ENCODE measurements around the gene UNC119B.
"Not testable (repeated sequence)": the region's sequence is repeated elsewhere in the genome, so short reads cannot be mapped to it uniquely, and the experiment has no call there.

Gene UNC119B

DNA sequence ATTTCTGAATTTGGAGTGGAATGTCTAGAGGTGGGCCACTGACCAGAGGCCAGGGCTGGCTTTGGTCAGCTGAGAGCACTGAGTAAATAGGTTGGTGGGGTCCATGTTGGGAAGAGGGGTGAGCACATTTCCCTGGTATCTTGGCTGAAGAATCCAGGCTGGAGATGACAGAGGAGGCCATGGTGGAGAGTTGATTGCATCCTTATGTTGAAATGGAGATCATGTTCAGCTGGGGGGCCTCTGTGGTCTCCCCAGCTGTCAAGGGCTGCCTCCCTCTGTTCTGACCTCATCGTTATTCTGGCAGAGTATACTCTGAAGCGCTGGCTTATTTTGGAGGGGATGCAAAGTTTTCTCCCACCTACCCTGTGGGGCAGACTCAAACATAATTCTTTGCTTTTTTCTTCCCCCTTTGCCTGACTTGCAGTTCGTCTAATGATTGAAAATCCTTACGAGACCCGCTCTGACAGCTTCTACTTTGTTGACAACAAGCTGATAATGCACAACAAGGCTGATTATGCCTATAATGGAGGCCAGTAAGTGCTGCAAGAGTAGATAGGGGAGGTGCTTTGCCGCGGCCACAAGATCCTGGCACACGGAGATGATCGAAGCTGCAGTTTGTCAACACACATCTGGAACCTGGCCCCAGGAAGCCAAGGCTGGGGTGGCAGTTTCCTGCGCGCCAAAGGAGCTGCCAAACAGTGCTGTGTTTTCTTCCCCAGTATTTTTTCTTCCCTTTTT is 9.4 kb downstream of the UNC119B start:
- DNase-seq (ENCODE audit: low spot score), result no peak

DNA sequence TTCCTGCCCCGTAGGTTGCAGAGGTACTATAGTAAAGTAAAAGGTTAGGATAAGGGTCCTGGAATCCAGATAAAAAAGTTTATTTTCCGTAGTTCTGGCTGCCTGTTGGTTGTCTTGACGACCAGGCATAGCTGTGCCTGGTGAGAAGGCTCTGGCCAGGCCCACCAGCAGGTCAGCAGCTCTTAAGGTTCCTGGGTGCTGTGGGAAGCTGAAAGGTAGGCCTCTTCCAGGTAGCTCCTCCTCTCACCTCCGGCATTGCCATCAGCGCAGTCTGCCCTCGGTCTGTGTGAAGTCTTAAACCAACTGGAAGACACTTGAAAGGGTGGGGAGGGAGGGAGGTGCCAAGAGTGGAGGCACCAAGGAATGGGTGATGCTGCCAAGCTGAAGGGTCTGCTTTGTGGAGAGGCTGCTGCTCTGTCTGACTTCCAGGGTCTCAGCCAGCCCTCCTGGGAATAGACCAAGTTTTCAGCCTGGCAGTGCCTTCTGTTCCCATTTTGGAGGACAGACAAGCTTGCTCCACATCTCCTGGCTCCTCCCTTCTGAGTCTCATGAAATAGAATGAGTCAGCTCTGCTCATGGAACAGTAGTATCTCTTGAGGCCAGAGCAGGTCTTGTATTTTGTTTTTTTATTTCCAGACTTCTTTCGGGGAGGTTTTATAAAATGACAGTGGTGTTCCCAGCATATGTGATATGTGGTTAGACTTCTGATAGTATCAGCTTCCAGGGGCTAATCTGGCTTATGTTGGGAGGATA is 10.2 kb downstream of the UNC119B start:
- peak; percentile 40 for DNase-seq (ENCODE audit: low spot score)

DNA sequence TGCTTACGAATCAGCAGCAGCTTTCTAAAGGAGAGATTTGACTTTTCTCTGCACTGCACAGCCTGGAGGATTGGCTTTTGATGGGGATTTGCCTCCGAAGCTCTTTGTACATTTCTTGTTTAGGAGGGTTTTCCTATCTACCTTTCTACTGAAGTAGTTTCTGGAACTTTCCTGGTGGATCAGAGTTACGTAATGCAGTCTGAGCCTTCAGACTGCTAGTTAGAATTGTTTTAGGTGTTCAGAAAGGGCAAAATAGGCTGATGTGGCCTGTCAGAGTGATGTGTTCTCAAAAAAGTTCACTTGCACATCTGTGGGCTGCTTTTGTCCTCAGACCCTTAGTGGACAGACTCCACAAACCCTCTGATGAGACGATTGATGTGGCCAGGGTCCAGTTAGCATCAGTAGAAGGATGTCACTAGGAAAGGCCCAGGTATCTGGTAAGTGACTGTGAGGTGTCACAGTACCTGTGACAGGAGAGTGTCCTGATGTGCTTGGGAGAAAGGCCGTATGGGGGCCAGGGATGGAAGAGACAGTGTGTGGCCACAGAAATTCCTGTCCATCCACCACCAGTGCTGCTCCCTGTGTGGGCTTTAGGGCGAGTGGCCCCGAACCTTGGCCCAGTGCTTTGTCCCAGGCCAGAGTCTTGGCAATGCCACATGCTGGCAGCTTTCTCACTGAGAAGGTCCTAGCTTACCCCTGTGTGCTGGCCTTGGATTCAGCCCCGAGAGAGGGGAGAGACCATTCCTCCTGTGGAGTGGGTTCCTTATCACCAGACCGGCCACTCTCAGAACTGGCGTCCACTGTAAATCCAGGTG is 10.9 kb downstream of the UNC119B start:
- DNase-seq (ENCODE audit: low spot score), result no peak

DNA sequence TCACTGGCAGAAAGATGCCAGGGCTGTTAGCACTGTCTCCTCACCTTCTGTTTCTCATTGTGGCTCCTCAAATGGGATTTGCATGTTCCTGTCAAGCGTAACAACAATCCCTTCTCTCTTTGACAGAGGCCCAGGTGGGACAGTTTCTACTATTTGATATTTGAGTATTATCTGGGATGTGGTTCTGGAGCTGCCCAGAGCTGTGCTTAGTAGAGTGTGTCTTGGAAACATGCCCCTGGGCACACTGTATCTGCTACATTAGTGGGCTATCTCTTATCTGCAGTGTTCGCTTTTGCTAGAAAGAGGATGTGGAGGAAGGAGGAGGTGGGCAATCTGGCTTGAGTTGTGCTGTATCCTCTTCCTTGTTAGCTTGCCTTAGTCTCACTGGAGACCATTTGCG is 11.6 kb downstream of the UNC119B start:
- DNase-seq (ENCODE audit: low spot score), result no peak

DNA sequence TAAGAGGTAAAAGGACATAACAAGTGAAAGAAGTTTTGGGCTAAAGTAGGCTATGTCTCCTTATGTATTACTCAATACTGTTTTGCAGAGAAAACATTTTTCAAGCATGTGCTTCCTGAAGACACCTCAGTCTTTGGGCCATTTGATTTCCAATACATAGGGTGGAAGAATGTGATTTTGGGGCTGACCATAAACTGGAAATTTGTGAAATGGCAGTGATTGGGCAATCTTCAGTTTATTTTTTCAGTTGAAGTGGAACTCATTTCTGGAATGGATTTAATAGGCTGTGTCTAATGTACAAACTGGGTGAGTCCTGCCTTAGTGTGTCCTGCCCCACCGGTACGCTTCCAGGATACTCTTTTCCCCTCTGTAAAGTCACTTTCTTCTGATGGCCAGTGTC is 12.5 kb downstream of the UNC119B start:
- no peak for DNase-seq (ENCODE audit: low spot score)

DNA sequence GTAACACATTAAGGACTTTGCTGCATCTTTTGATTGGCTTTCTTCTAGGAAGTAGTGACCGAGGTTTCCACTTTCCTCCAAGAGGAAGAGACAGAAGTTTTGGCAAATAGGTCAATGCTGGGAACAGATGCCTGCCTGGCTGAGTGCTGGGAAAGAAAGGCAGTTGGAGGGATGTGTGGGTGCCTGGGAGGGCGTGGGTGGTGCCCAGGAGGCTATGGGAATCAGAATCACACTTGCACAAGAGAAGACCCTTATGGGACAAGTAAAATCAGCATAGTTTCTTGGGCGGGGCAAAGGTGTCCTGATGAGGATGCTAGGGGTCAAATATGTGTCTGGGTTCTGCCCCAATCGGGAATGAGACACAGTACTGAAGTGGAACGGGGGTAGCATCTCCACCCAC is 14.5 kb downstream of the UNC119B start:
- no peak for DNase-seq (ENCODE audit: low spot score)

DNA sequence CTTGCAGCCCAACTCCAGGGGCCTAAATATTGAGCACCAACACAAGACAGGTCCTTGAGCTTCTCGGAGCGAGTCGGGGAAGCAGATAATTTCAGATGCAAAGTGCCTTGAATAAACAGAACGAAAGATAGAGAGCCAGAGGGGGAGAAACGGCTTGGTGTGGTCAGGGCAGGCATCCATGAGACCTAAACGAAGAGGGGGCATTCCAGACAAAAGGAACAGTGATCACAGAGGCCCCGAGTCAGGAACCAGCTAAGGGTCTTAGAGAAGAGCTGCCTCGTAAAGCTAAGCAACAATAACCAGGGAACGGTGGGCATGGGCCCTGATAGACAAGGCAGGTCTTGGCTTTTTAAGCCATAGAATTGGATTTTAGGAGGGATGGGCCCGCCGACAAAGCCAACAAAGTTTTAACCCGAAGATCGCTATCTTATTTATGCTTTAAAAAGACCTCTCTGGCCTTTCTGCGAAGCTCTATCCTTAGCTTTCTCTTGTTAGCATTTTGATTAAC is 14.9 kb downstream of the UNC119B start:
- DNase-seq (ENCODE audit: low spot score), result no peak

DNA sequence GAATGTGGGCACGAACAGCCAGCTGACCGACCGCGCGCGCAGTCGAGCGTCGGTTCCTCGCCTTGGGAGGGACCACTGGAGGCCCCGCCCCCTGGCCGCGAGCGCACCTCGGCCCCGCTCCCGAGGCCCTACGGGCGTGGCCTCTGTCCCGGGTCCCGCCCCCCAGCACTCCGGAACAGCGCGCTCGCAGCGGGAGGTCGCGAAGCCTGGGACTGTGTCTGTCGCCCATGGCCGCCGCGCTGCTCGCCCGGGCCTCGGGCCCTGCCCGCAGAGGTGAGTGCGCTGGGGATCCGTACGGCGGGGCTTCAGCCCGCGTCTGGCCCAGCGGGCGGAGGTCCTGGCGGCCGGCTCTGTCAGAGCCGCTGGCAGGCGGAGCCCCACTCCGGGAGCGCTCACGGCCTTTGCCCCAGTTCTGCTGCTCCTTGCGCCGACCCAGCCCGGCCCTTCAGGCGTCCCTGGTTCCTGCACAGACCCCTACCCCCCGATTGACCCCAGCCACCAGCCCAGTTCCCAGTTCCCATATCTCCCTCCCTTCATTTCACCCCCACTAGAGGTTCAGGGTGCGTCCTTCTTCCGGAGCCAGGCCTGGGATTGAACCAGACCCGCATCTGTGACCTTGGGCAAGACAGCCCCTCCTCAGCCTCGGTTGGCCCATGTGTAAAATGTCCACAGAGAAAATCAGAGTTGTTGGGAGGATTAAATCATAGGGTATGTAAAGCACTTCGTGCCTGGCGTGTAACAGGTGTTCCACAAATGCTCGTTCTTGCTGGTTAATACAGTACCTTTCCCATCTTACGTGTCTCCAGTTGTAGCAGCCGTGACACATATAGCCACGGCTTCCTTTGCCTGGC is 15.6 kb downstream of the UNC119B start, which contains the start of gene ACADS:
ACADS (plus strand) TSS at position 168 of the 851 bp plus-strand sequence; CDS start at position 228, 60 bp downstream.
- DNase-seq (ENCODE audit: low spot score), result peak; percentile 89

DNA sequence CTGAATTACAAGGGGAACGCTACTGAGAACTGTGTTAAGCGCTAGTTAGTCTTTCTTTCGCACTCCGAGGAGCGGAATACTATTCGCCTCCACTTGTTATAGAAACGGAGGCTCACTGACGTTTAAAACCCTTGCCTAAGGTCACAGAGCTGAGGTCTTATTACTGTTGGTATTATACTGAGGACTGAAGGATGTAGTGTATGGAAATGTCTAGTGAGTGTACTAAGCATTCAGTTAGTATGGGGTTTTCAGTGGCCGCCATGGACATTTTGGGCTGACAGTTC is 16.2 kb downstream of the UNC119B start:
- no peak for DNase-seq (ENCODE audit: low spot score)

DNA sequence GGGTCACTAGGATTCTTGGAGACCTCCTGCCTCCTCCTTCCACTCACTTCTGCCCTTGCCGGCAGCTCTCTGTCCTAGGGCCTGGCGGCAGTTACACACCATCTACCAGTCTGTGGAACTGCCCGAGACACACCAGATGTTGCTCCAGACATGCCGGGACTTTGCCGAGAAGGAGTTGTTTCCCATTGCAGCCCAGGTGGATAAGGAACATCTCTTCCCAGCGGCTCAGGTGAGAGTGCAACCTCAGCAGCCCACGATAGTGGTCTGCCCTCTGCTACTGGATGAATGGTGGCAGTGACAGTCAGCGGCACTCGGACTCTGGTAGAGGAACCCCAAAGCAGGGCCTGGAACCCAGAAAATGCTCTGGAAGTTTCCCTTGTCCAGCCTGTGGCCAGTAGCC is 16.7 kb downstream of the UNC119B start:
- DNase-seq (ENCODE audit: low spot score), result no peak

DNA sequence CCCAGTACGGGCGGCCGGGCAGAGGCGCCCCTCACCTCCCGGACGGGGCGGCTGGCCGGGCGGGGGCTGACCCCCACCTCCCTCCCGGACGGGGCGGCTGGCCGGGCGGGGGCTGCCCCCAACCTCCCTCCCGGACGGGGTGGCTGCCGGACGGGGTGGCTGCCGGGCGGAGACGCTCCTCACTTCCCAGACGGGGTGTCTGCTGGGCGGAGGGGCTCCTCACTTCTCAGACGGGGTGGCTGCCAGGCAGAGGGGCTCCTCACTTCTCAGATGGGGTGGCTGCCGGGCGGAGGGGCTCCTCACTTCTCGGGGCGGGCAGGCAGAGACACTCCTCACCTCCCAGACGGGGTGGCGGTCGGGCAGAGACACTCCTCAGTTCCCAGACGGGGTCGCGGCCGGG is 21.9 kb downstream of the UNC119B start:
- not testable (repeated sequence) for DNase-seq (ENCODE audit: low spot score)

DNA sequence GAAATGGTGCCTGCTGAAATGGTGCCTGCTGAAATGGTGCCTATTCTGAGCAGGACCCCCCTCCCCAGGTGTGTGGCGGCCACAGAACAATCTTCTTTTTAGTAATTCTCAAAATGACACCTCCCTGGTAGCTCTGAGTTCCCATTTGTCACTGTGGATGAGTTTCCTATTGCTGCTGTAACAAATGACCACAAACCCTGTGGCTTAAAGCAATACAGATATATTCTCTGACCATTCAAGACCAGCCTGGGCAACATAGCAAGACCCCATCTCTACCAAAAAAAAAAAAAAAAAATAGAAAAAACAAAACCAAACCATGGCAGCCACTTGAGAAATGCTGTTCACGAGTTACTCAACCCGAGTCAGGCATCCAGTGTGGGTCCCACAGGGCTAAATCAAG is 23.3 kb downstream of the UNC119B start:
- no peak for DNase-seq (ENCODE audit: low spot score)

DNA sequence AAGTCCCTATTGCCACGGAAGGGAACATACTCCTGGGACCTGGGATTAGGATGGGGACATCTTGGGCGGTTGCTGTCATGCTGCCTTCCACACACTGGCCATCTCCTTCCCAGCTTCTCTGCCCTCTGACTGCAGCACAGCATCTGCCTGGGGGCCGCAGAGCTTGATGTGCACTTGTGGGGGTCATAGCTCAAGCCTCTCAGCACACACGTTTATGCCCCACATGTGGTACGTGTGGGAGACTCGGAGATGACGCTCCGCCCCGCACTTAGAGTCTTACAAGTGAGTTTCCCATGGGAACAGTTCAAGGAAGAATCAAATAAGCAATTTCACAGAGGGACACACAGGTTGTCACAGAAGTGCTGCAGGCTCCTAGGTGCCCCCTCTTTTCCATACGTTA is 24.0 kb downstream of the UNC119B start:
- no peak for DNase-seq (ENCODE audit: low spot score)

DNA sequence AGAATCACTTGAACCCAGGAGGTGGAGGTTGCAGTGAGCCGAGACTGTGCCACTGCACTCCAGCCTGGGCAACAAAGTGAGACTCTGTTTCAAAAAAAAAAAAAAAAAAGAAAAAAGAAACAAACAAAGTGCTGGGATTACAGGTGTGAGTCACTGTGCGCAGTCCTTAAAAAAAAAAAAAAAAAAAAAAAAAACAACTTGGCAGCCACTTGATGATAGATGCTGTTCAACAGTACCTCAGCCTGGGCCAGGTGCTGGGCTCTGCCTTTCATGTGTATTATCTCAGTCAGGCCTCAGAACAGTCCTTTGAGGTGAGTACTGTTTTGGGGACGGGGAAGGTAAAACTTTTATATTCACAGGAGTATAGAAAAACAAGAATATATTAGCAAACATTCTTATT is 24.9 kb downstream of the UNC119B start:
- DNase-seq (ENCODE audit: low spot score), result no peak

DNA sequence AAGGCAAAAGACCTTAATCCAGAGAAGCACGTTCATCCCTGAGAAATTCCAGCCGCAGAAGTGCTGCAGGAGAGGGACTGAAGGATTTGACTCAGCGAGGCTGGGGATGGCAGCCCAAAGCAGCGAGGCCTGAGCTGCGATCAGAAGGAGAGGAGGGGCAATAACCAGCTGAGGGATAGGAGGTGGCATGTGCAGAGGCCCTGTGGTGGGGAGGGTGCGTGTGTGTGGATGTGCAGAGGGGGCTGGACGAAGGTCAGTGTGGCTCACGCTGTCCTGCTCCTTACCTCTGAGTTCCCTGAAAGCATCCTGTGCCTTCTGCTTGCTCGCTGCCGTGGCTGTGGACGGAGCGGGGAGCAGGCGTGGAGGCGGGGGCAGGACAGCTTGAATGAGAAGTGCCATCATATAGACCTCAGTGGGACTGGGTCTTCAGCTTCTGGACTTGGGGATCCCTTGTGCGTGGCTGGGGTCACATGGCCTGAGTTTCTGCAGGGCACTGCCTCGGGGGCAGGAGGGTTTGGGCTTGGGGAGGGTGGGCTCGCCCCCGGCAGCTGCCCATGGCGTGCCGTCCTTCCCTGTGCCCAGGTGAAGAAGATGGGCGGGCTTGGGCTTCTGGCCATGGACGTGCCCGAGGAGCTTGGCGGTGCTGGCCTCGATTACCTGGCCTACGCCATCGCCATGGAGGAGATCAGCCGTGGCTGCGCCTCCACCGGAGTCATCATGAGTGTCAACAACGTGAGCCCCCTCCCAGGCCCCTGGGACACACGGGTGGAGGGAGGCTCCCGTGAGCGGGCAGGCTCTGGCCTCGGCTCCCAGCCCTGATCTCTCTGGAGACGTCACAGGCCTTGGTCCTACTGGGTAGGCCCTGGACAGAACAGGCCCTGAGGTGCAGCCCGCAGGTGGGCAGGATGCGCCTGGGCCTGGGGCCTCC is 26.4 kb downstream of the UNC119B start:
- DNase-seq (ENCODE audit: low spot score), result no peak

DNA sequence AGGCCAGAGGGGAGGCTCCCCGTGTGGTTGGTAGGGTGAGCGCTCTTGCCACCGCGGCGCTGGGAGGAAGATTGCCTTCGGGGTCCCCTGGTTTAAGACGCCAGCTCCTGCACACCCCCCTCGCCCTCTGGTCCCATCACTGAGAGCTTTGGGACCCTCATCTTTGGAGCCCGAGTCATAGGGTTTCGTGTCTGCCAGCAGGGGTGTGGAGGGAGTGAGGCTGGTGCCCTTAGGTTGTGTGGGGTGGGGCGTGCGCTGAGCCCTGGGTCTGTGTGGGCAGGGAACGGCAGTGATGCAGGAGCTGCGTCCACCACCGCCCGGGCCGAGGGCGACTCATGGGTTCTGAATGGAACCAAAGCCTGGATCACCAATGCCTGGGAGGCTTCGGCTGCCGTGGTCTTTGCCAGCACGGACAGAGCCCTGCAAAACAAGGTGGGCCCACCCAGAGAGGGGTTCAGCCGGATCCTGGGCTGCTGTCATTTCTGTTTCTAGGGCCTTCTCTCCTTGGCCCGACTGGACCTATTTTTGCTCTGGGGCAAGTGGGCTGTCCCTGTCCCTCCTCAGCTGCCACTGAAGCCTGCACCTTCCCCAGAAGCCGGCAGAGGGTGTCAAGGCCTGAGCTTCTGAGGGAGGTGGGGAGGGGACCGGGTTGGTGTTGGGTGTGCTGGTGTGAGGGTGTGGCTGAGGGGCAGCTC is 27.4 kb downstream of the UNC119B start:
- DNase-seq (ENCODE audit: low spot score), result no peak

DNA sequence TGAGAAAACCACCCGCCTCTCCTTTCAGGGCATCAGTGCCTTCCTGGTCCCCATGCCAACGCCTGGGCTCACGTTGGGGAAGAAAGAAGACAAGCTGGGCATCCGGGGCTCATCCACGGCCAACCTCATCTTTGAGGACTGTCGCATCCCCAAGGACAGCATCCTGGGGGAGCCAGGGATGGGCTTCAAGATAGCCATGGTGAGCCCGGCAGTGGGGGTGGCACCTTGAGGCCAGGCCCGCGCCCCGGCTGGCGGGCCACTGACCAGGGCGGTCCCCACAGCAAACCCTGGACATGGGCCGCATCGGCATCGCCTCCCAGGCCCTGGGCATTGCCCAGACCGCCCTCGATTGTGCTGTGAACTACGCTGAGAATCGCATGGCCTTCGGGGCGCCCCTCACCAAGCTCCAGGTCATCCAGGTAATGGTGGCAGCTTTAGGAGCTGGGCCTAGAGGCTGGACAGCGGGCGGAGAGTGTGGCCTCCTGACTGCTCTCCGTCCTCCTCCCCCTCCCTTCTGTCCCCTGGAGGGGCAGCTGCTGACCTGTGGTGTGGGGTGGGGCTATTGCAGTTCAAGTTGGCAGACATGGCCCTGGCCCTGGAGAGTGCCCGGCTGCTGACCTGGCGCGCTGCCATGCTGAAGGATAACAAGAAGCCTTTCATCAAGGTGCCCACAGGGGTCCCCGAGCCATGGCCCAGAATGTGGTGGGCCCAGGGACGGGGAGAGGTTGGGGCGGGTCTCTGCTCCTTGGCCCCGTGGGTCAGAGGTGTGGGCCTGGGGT is 28.2 kb downstream of the UNC119B start:
- DNase-seq (ENCODE audit: low spot score), result no peak

DNA sequence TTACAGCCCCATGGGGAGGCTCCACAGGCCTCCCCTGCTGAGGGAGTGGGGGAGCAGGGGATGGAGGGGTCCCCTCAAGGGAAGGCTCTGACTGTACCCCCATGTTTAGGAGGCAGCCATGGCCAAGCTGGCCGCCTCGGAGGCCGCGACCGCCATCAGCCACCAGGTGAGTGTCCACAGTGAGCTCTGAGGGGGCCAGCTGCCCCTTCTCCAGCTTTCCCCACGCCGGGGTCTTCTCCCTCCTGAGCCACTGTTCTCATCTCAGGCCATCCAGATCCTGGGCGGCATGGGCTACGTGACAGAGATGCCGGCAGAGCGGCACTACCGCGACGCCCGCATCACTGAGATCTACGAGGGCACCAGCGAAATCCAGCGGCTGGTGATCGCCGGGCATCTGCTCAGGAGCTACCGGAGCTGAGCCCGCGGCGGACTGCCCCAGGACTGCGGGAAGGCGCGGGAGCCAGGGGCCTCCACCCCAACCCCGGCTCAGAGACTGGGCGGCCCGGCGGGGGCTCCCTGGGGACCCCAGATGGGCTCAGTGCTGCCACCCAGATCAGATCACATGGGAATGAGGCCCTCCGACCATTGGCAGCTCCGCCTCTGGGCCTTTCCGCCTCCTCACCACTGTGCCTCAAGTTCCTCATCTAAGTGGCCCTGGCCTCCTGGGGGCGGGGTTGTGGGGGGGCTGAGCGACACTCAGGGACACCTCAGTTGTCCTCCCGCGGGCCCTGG is 28.9 kb downstream of the UNC119B start:
- no peak for DNase-seq (ENCODE audit: low spot score)

Measured in COLO829 (cell line).